Measurements from ENCODE around the gene EEF1AKMT3.

EEF1AKMT3 gene

DNA sequence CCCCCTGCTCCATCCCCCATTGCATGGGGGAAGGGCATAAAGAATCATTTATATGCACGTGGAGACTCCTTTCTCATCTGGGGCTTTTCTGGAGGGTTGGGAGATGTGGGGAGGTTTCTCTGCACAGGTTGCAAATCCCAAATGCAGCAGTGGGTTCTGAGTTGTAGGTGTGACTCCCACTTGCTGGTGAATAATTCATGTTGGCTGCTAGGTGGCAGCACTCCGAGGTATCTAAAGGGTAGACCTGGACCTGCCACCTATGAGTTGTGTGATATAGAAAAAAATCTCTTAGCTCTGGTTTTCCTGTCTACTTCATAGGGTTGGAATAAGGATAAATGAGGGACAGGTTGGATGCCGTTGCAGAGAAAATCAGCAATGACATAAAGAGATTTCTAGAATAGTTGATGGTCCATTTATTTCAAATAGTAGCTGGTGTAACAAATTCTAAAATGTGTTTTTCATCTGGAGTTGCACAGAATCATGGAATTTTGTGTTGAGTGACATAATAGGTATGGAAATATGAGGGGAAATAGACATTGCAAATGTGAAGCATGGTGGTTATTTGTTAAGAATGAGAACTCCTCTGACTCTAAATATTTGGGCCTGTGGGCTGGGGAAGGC is 12.9 kb upstream of the EEF1AKMT3 start:
- Histone ChIP-seq H3K4me2 (ENCODE audit: low read depth, low read length) (no peak overlapping the region), H3K27ac (ENCODE audit: low read length) (no peak overlapping the region), H3K79me2 (ENCODE audit: low read length) (peaks cover 9% of the 10 kb centered on the region; the same call in 1 of the 2 replicates), H3F3A (ENCODE audit: insufficient read depth, low read length) (peaks cover 11% of the 10 kb centered on the region), H2AFZ (ENCODE audit: low read length) (no peak overlapping the region), H4K20me1 (ENCODE audit: insufficient read depth, low read length) (no peaks in the 10 kb centered on the region), H3K9me3 (replicated peaks; ENCODE audit: insufficient read depth, low read length) (no peaks in the 10 kb centered on the region), H3K36me3 (replicated peaks; ENCODE audit: insufficient read depth, low read length) (no peaks in the 10 kb centered on the region), H3K27me3 (replicated peaks; ENCODE audit: insufficient read depth, low read length) (peaks cover 7% of the 10 kb centered on the region), H3K4me1 (ENCODE audit: low read length) (peaks cover 6% of the 10 kb centered on the region), H3K4me3 (ENCODE audit: low read length) (no peak overlapping the region), H3K9me2 (replicated peaks; ENCODE audit: insufficient read depth, low read length) (no peaks in the 10 kb centered on the region), H3K9ac (ENCODE audit: low read length) (no peak overlapping the region)
- TF ChIP-seq EZH2 (optimal IDR thresholded peaks at IDR 0.05; ENCODE audit: low read depth, low read length) (no peak), EZH2phosphoT487 (IDR thresholded peaks at IDR 0.05; ENCODE audit: low read length) (no peak)
- TF ChIP-seq, protein P1, sequence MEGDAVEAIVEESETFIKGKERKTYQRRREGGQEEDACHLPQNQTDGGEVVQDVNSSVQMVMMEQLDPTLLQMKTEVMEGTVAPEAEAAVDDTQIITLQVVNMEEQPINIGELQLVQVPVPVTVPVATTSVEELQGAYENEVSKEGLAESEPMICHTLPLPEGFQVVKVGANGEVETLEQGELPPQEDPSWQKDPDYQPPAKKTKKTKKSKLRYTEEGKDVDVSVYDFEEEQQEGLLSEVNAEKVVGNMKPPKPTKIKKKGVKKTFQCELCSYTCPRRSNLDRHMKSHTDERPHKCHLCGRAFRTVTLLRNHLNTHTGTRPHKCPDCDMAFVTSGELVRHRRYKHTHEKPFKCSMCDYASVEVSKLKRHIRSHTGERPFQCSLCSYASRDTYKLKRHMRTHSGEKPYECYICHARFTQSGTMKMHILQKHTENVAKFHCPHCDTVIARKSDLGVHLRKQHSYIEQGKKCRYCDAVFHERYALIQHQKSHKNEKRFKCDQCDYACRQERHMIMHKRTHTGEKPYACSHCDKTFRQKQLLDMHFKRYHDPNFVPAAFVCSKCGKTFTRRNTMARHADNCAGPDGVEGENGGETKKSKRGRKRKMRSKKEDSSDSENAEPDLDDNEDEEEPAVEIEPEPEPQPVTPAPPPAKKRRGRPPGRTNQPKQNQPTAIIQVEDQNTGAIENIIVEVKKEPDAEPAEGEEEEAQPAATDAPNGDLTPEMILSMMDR (IDR thresholded peaks at IDR 0.05; ENCODE audit: low read length): peak; percentile 60
- peak; percentile 55 for DNase-seq

DNA sequence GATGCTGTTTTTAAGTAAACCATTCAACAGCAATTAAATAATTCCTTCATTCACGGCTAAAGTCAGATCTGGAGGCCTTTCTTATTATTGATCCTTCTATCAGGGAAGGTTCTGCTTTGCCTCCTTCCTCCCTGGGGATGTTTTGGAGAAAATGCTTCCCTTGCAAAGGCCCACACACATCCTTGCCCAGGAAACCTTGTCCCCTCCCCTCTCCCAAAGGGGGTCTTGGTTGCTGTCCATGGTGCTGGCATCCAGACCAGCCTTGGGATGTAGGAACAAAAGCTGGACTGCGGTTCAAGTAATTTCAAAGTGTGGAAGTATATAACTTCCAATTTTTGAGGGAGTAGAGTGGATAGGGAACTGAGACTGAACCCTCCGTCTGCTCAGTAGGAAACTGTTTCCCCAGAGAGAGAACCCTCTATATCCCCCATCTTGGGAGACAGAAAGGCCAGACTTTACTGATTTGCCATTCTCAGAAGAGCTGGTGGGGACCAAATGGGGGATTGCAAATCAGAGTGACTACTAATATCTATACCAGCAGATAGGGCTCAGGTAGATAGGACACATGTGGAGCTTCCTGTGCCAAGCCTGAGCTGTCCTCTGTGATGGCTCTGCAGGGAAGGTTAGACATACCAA is 11.9 kb upstream of the EEF1AKMT3 start:
- no peaks in the 10 kb centered on the region for H4K20me1 ChIP-seq (ENCODE audit: insufficient read depth, low read length)
- H3K9me3 ChIP-seq (replicated peaks; ENCODE audit: insufficient read depth, low read length): no peaks in the 10 kb centered on the region
- H3K27me3 ChIP-seq (replicated peaks; ENCODE audit: insufficient read depth, low read length): peaks cover 17% of the 10 kb centered on the region
- no peak overlapping the region for H3K4me2 ChIP-seq (ENCODE audit: low read depth, low read length)
- H3K9ac ChIP-seq (ENCODE audit: low read length): no peak overlapping the region
- H3K4me3 ChIP-seq (ENCODE audit: low read length): no peak overlapping the region
- H3K4me1 ChIP-seq (ENCODE audit: low read length): peaks cover 9% of the 10 kb centered on the region; the same call in 1 of the 2 replicates
- H3K9me2 ChIP-seq (replicated peaks; ENCODE audit: insufficient read depth, low read length): no peaks in the 10 kb centered on the region
- peaks cover 9% of the 10 kb centered on the region; the same call in 1 of the 2 replicates for H3F3A ChIP-seq (ENCODE audit: insufficient read depth, low read length)
- no peak for DNase-seq
- no peak overlapping the region for H2AFZ ChIP-seq (ENCODE audit: low read length)
- peaks cover 9% of the 10 kb centered on the region; the same call in 1 of the 2 replicates for H3K79me2 ChIP-seq (ENCODE audit: low read length)
- no peaks in the 10 kb centered on the region for H3K36me3 ChIP-seq (replicated peaks; ENCODE audit: insufficient read depth, low read length)
- TF ChIP-seq EZH2 (optimal IDR thresholded peaks at IDR 0.05; ENCODE audit: low read depth, low read length) (no peak), EZH2phosphoT487 (IDR thresholded peaks at IDR 0.05; ENCODE audit: low read length) (no peak)
- TF ChIP-seq, protein P1 (IDR thresholded peaks at IDR 0.05; ENCODE audit: low read length): no peak
- H3K27ac ChIP-seq (ENCODE audit: low read length): no peak overlapping the region

DNA sequence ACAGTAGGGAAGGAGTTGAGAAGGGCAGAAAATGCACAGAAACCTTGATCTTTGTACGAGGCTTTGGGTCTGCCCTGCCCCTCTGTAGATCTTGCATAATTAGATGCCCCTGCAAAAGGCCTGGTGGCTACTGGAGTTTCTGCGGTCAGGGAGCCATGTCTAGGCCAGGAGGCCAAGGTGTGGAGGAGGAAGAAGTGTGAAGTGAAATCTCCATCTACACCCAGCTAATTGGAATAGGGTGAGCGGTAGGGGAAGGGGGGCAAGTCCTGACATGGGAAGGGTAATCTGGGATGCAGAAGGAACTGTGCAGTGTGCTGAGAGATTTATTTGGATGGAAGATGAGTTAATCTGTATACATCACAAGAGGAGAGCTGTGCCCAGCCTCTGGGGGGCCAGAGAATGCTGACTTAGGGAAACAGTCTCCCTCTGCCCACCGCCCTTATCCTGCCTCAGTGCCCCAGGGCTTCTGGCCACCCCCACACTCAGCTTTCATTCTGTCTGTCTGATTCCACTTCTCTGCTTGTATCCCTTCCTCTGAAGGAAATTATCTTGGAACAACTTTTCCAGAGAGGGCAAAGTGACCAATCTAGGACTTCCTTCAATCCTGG is 10.9 kb upstream of the EEF1AKMT3 start:
- no peaks in the 10 kb centered on the region for H3K9me3 ChIP-seq (replicated peaks; ENCODE audit: insufficient read depth, low read length)
- H3K9ac ChIP-seq (ENCODE audit: low read length): no peak overlapping the region
- H3K4me3 ChIP-seq (ENCODE audit: low read length): no peak overlapping the region
- H3K79me2 ChIP-seq (ENCODE audit: low read length): 0 out of 2 replicates have a peak, but pooled peaks cover 8% of the 10 kb centered on the region
- no peaks in the 10 kb centered on the region for H3K36me3 ChIP-seq (replicated peaks; ENCODE audit: insufficient read depth, low read length)
- H3K27me3 ChIP-seq (replicated peaks; ENCODE audit: insufficient read depth, low read length): peaks cover 27% of the 10 kb centered on the region
- TF ChIP-seq, protein P1 (IDR thresholded peaks at IDR 0.05; ENCODE audit: low read length): no peak
- TF ChIP-seq EZH2phosphoT487 (IDR thresholded peaks at IDR 0.05; ENCODE audit: low read length) (no peak), EZH2 (optimal IDR thresholded peaks at IDR 0.05; ENCODE audit: low read depth, low read length) (no peak)
- no peak overlapping the region for H3K27ac ChIP-seq (ENCODE audit: low read length)
- H3K4me1 ChIP-seq (ENCODE audit: low read length): peaks cover 8% of the 10 kb centered on the region; the same call in 1 of the 2 replicates
- peaks cover 1% of the 10 kb centered on the region; the same call in 1 of the 2 replicates for H3F3A ChIP-seq (ENCODE audit: insufficient read depth, low read length)
- no peaks in the 10 kb centered on the region for H4K20me1 ChIP-seq (ENCODE audit: insufficient read depth, low read length)
- no peak overlapping the region for H3K4me2 ChIP-seq (ENCODE audit: low read depth, low read length)
- H2AFZ ChIP-seq (ENCODE audit: low read length): no peak overlapping the region
- DNase-seq: no peak
- no peaks in the 10 kb centered on the region for H3K9me2 ChIP-seq (replicated peaks; ENCODE audit: insufficient read depth, low read length)

All from MM.1S (cell line).